ENCODE measurements around the gene EPB41L2.

GRCh38 chr6:130847001-130847910, 215.8 kb downstream of the EPB41L2 start:
- TF ChIP-seq, protein P1, sequence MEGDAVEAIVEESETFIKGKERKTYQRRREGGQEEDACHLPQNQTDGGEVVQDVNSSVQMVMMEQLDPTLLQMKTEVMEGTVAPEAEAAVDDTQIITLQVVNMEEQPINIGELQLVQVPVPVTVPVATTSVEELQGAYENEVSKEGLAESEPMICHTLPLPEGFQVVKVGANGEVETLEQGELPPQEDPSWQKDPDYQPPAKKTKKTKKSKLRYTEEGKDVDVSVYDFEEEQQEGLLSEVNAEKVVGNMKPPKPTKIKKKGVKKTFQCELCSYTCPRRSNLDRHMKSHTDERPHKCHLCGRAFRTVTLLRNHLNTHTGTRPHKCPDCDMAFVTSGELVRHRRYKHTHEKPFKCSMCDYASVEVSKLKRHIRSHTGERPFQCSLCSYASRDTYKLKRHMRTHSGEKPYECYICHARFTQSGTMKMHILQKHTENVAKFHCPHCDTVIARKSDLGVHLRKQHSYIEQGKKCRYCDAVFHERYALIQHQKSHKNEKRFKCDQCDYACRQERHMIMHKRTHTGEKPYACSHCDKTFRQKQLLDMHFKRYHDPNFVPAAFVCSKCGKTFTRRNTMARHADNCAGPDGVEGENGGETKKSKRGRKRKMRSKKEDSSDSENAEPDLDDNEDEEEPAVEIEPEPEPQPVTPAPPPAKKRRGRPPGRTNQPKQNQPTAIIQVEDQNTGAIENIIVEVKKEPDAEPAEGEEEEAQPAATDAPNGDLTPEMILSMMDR (IDR thresholded peaks at IDR 0.05): no peak
- TF ChIP-seq POLR2A (IDR thresholded peaks at IDR 0.05): no peak
